IPS-20b (cell line): ENCODE measurements around the gene WNT6.

Experiments used
- H3K27ac ChIP-seq: one replicate; pipeline ENCODE4 v1.5.1; 2013; ENCODE audit warnings: low read length
- H3K27me3 ChIP-seq: 2 replicates; pipeline ENCODE4 v1.6.1; 2013; ENCODE audit warnings: mild to moderate bottlenecking, low read length, inconsistent platforms; ENCODE audit not compliant: insufficient read depth
- H3K36me3 ChIP-seq: 2 replicates; pipeline ENCODE4 v1.6.1; 2013; ENCODE audit warnings: low read depth, mild to moderate bottlenecking, inconsistent platforms, low read length, moderate library complexity; ENCODE audit not compliant: insufficient read depth
- H3K4me1 ChIP-seq: 2 replicates; pipeline ENCODE4 v1.6.1; 2013; ENCODE audit warnings: mild to moderate bottlenecking, control low read depth, inconsistent platforms, low read length, moderate library complexity; ENCODE audit not compliant: insufficient read depth
- H3K4me3 ChIP-seq: 2 replicates; pipeline ENCODE4 v1.5.1; 2013; ENCODE audit warnings: mild to moderate bottlenecking, low read length, inconsistent platforms
- H3K9ac ChIP-seq: 2 replicates; pipeline ENCODE4 v1.6.1; 2013; ENCODE audit warnings: low read depth, mild to moderate bottlenecking, inconsistent platforms, low read length, moderate library complexity
- H3K9me3 ChIP-seq: 2 replicates; pipeline ENCODE4 v1.6.1; 2013; ENCODE audit warnings: mild to moderate bottlenecking, low read depth, low read length, inconsistent platforms; ENCODE audit not compliant: insufficient read depth

Gene WNT6

GRCh38 chr2:218851286-218851685, 8.3 kb upstream of the WNT6 start:
- Histone ChIP-seq H3K9me3 (no peaks in the 10 kb centered on the region), H3K9ac (no peak overlapping the region), H3K4me1 (0 out of 2 replicates have a peak, but pooled peaks cover 5% of the 10 kb centered on the region), H3K27me3 (peaks cover 42% of the 10 kb centered on the region), H3K36me3 (no peaks in the 10 kb centered on the region), H3K27ac (no peak overlapping the region), H3K4me3 (no peak overlapping the region)

GRCh38 chr2:218852911-218853667, 6.5 kb upstream of the WNT6 start:
- Histone ChIP-seq H3K27ac (no peak overlapping the region), H3K36me3 (no peaks in the 10 kb centered on the region), H3K9me3 (no peaks in the 10 kb centered on the region), H3K9ac (no peak overlapping the region), H3K4me3 (no peak overlapping the region), H3K27me3 (peaks cover 60% of the 10 kb centered on the region), H3K4me1 (peaks cover 8% of the 10 kb centered on the region; the same call in 1 of the 2 replicates)

GRCh38 chr2:218853766-218854165, 5.8 kb upstream of the WNT6 start:
- Histone ChIP-seq H3K36me3 (no peaks in the 10 kb centered on the region), H3K27me3 (peaks cover 63% of the 10 kb centered on the region), H3K9me3 (no peaks in the 10 kb centered on the region), H3K4me1 (peaks cover 9% of the 10 kb centered on the region), H3K4me3 (no peak overlapping the region), H3K9ac (no peak overlapping the region), H3K27ac (no peak overlapping the region)

GRCh38 chr2:218854860-218855259, 4.7 kb upstream of the WNT6 start:
- peaks cover 12% of the 10 kb centered on the region for H3K4me1 ChIP-seq
- H3K4me3 ChIP-seq: no peak overlapping the region
- H3K9ac ChIP-seq: no peak overlapping the region
- no peak overlapping the region for H3K27ac ChIP-seq
- H3K9me3 ChIP-seq: no peaks in the 10 kb centered on the region
- no peaks in the 10 kb centered on the region for H3K36me3 ChIP-seq
- H3K27me3 ChIP-seq: peaks cover 73% of the 10 kb centered on the region

- no peak overlapping the region for H3K27ac ChIP-seq
- H3K9ac ChIP-seq: no peak overlapping the region
These were observed 4.1 kb upstream of the WNT6 start for GRCh38 chr2:218855305-218856166.

GRCh38 chr2:218856167-218856895, 3.3 kb upstream of the WNT6 start:
- Histone ChIP-seq H3K4me3 (no peak overlapping the region), H3K9me3 (no peaks in the 10 kb centered on the region; the same call in 1 of the 2 replicates), H3K9ac (no peak overlapping the region), H3K27me3 (peaks cover 87% of the 10 kb centered on the region), H3K27ac (no peak overlapping the region), H3K36me3 (no peaks in the 10 kb centered on the region), H3K4me1 (peaks cover 12% of the 10 kb centered on the region)

More at GRCh38 chr2:218855305-218856166, 4.1 kb upstream of the WNT6 start:
- Histone ChIP-seq H3K4me1 (peaks cover 12% of the 10 kb centered on the region), H3K4me3 (no peak overlapping the region), H3K27me3 (peaks cover 80% of the 10 kb centered on the region), H3K36me3 (no peaks in the 10 kb centered on the region), H3K9me3 (no peaks in the 10 kb centered on the region; the same call in 1 of the 2 replicates)

GRCh38 chr2:218856896-218857243, 2.7 kb upstream of the WNT6 start:
- Histone ChIP-seq H3K27ac (no peak overlapping the region), H3K9me3 (no peaks in the 10 kb centered on the region; the same call in 1 of the 2 replicates), H3K4me3 (no peak overlapping the region), H3K4me1 (peaks cover 12% of the 10 kb centered on the region), H3K9ac (no peak overlapping the region), H3K36me3 (no peaks in the 10 kb centered on the region), H3K27me3 (peaks cover 93% of the 10 kb centered on the region)

- Histone ChIP-seq H3K36me3 (no peaks in the 10 kb centered on the region), H3K9me3 (no peaks in the 10 kb centered on the region; the same call in 1 of the 2 replicates), H3K27ac (no peak overlapping the region), H3K9ac (no peak overlapping the region), H3K4me1 (peaks cover 12% of the 10 kb centered on the region), H3K4me3 (no peak overlapping the region), H3K27me3 (peaks cover 99% of the 10 kb centered on the region)
These were observed 2.1 kb upstream of the WNT6 start for GRCh38 chr2:218857371-218858137.

- Histone ChIP-seq H3K27ac (no peak overlapping the region), H3K9me3 (no peaks in the 10 kb centered on the region; the same call in 1 of the 2 replicates), H3K36me3 (no peaks in the 10 kb centered on the region), H3K4me3 (no peak overlapping the region), H3K4me1 (peaks cover 12% of the 10 kb centered on the region), H3K27me3 (peaks cover 99% of the 10 kb centered on the region), H3K9ac (no peak overlapping the region)
These were observed 1.5 kb upstream of the WNT6 start for GRCh38 chr2:218858138-218858445.

GRCh38 chr2:218858671-218859555, 692 bp upstream of the WNT6 start:
- Histone ChIP-seq H3K9ac (no peak overlapping the region), H3K27ac (no peak overlapping the region), H3K9me3 (no peaks in the 10 kb centered on the region; the same call in 1 of the 2 replicates), H3K4me3 (peak overlapping the region; percentile 35; the same call in 1 of the 2 replicates), H3K27me3 (peaks cover 99% of the 10 kb centered on the region), H3K4me1 (peaks cover 12% of the 10 kb centered on the region), H3K36me3 (no peaks in the 10 kb centered on the region)
